GM18517 (cell line): ENCODE results near the gene OTX2.

Source experiments
- ATAC-seq: cut with Tn5 transposase; IDR thresholded peaks from one replicate; pipeline ENCODE4 v1.9.1; 2021; ENCODE audit warnings: mild to moderate bottlenecking, moderate library complexity; ENCODE audit not compliant: unreplicated experiment

Gene OTX2

GRCh38 chr14:56797003-56797568 is 13.2 kb downstream of the OTX2 start:
- no peak for ATAC-seq

GRCh38 chr14:56796259-56796658 is 14.0 kb downstream of the OTX2 start:
- ATAC-seq, result no peak

DNA sequence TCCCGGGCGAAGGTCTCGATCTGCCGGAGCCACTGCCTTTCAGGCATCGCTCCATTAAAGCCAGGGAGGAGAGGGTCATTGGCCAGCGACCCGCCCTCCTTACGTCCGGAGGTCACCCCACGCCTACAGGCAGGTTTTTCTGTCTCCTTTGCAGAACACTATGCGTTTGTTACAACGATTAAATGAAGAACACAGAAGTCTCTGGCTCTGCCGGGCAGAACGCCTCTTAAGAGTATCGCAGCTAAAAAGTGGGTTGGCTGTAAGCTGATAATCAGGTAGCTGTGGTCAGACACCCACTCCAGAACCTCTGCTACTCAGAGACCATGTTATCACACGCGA is 15.0 kb downstream of the OTX2 start:
- no peak for ATAC-seq

- ATAC-seq, result no peak
Measured at GRCh38 chr14:56794557-56795283, 15.6 kb downstream of the OTX2 start.

- ATAC-seq, result no peak
Measured at GRCh38 chr14:56794088-56794556, 16.2 kb downstream of the OTX2 start.

DNA sequence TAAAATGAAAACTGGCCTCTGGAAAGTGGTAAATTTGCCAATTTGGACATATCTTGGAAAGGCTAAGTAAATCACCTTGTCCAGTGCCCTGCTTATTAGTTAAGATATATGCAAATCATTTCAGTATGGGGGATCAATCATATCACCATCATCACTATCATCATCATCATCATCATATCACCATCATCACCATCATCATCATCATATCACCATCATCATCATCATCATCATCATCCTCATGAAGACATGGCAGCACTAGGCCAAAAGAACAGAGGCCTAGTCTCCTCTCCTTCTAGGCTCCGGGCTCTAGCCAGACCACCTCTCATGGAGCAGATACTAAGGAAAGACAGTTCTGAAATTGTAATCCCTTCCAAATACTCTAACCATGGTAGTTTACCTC is 20.3 kb downstream of the OTX2 start:
- no peak for ATAC-seq

GRCh38 chr14:56787530-56787929 is 22.7 kb downstream of the OTX2 start:
- ATAC-seq, result no peak

DNA sequence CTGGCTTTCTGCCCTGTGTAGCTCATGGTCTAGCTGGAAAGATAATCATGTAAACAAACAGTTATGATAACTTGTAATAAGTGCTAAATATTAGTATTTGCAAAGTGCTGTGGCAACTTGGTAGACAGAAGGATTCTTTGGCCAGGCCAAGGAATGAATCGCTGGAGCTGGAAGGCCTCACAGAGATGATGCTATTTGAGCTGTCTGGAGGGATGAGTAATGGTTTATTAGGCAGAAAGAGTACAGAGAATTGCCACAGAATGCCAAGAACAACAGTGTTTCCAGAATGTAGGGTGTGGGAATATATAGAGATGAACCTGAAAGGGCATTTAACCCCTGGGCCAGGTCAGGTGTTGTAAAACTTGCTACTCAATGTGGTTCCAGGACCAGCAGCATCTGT is 27.6 kb downstream of the OTX2 start:
- ATAC-seq, result no peak

DNA sequence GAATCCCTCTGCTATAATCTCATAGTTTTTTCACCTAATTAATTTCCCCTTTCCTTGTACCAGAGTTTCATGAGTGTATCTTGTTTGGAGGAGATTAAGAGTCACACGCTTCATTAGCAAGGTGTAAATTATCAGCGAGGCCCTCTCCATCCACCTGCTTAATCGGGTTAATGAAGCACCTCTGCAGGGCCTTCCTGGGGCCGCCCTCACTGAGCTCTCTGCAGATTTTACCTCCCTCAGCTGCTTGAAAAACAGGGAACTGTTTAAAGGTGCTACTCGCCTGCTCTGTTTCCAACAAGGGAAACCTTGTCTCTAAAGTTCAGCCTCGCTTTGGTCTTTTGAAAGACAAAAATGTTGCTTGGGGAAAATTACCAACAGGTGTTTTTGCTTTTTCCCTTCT is 35.8 kb downstream of the OTX2 start:
- no peak for ATAC-seq

DNA sequence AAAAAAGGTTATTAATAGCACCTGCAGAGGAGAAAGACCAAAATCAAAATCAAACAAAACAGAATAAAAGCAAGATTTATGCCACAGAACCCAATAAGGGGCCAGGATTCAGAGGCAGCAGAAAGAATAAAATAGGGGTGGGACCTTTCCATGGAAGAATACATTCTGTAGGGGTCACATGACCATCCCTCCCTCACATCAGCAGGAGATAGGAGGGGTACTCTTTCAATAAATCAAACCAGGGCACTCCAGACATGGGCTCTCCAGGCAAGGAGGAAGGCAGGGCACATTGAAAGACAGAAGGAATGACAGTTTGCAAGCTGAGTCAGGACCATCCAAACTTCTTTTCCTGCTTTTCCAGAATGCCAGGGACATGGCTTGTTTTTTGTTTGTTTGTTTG is 39.8 kb downstream of the OTX2 start:
- ATAC-seq, result no peak

DNA sequence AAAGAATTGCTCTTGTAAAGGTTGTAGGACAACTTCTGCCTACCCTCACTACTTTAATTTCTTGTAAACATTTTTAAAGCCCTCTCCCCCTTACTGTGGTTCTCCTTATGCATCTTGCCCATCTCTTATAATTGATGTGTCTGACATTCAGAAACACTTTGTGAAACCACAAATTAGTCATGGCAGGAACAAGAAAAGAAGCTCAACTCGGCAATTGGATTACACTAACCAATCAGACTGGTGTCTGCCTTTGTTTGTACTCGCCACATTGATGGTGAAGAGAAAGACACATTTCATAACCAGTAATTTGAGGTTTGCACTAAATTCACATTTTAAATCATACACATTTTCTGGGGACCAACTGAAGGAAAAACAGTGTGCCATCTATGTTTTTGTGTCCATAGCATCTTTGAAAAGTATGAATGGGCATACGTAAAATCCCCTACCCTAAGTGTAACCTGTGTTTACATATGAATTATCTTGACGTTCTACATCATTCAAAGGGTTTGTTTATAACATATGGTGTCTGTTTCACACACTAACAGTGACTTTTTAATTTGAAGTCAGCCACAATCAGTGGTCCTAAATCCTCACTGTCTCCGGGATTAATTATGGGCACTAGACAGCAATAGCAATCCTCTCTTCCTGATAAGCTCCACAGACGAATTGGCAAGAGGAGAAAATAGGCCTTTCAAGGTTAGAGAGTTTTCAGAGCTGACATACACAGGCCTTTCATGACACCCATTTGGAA is 49.9 kb downstream of the OTX2 start:
- ATAC-seq, result no peak

DNA sequence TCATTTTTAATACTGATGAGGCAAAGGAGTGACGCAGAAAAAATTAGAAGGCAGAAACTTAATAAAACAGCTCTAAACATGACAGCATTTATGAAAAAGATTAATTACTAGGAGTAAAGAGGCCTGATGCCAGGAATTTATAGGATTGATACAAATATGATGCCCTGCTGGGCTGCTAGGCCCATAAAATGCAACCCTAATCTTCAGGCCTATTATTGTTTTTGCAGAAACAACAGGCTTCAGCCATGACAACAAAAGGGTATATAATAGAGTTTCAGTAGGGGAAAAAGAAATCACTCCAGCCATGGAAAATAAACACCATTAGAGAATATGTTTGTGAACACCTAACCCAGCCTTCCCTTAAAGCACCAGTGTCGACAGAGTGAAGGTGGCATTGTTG is 50.6 kb downstream of the OTX2 start:
- ATAC-seq, result no peak

GRCh38 chr14:56759094-56759493 is 51.2 kb downstream of the OTX2 start:
- ATAC-seq, result no peak

- no peak for ATAC-seq
Measured at GRCh38 chr14:56754921-56755320, 55.4 kb downstream of the OTX2 start.

DNA sequence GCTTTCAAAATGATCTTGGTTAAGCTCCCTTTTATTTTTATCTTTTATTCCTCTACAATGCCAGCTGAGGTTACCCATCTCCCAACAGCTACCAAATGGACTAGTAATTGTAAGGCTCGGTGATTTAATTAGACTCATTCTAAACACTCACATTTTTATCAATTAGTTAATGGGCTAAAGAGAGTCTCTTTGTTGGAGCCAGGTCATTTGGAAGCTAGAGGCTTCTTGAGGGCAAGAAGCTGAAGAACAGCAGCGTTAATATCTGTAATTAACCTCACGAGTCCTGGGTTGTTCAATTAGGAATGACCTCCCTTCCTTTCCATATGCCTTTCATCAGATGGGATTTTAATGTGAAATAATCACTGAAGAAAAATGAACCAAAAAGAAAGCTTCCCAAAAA is 56.9 kb downstream of the OTX2 start:
- no peak for ATAC-seq

DNA sequence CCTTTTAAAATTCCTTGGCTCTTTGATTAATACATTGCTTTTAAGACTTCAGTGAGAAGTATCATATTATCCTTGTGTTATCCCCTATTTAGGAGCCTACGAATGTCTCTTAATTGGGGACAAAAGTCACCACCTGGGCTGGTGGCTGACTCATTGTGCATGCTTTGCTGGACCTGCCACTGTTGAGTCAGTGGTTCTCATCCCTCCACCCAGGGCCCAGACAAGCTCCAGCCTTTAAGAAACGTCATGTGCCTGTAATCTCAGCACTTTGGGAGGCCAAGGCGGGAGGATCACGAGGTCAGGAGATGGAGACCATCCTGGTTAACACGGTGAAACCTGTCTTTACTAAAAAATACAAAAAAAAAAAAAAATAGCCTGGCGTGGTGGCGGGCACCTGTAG is 57.9 kb downstream of the OTX2 start:
- no peak for ATAC-seq

- no peak for ATAC-seq
Measured at GRCh38 chr14:56751471-56751870, 58.8 kb downstream of the OTX2 start.
